Hindlimb muscle (tissue), 1 donor: ENCODE results near the gene SLC16A9. TPM values are rescaled to one million over a fixed set of nuclear protein-coding genes. Genes with fewer than 3 reads are reported as not detected.

Experiments used
- DNase-seq: peaks from one replicate; pipeline ENCODE4 v3.0.0-alpha.2; 2013
- polyA plus RNA-seq: library from polyadenylated mRNA; unstranded; fragments of 120-200 nt; gene quantifications from one replicate; pipeline ENCODE4 v1.2.1, GENCODE V29; 2013; ENCODE audit not compliant: insufficient read length

SLC16A9 gene
- polyA plus RNA-seq, 1 donor = 2.2 TPM

GRCh38 chr10:59719374-59719773 lies 9.7 kb upstream of the SLC16A9 start:
- DNase-seq = no peak

GRCh38 chr10:59718257-59718656 lies 8.6 kb upstream of the SLC16A9 start:
- DNase-seq = no peak

- no peak for DNase-seq
Measured at GRCh38 chr10:59713196-59713821, 3.7 kb upstream of the SLC16A9 start.

- DNase-seq = no peak
Measured at GRCh38 chr10:59711871-59712494, 2.3 kb upstream of the SLC16A9 start.

GRCh38 chr10:59708816-59709394 lies 745 bp downstream of the SLC16A9 start:
- DNase-seq = peak; percentile 4

GRCh38 chr10:59706851-59707797 lies 2.5 kb downstream of the SLC16A9 start:
- no peak for DNase-seq

- DNase-seq = no peak
Measured at GRCh38 chr10:59705931-59706330, 3.7 kb downstream of the SLC16A9 start.

GRCh38 chr10:59704630-59705029 lies 5.0 kb downstream of the SLC16A9 start:
- DNase-seq = no peak

GRCh38 chr10:59702347-59702746 lies 7.3 kb downstream of the SLC16A9 start:
- DNase-seq = no peak

GRCh38 chr10:59700709-59701108 lies 8.9 kb downstream of the SLC16A9 start:
- no peak for DNase-seq

GRCh38 chr10:59698326-59698725 lies 11.3 kb downstream of the SLC16A9 start:
- no peak for DNase-seq

- no peak for DNase-seq
Measured at GRCh38 chr10:59695637-59696036, 14.0 kb downstream of the SLC16A9 start.

GRCh38 chr10:59694936-59695335 lies 14.7 kb downstream of the SLC16A9 start:
- no peak for DNase-seq

- DNase-seq = no peak
Measured at GRCh38 chr10:59692113-59692512, 17.5 kb downstream of the SLC16A9 start.

GRCh38 chr10:59688921-59689351 lies 20.7 kb downstream of the SLC16A9 start:
- DNase-seq = no peak

- DNase-seq = no peak
Measured at GRCh38 chr10:59687657-59688056, 22.0 kb downstream of the SLC16A9 start.

GRCh38 chr10:59684006-59684405 lies 25.6 kb downstream of the SLC16A9 start:
- DNase-seq = no peak

GRCh38 chr10:59682986-59683937 lies 26.4 kb downstream of the SLC16A9 start:
- no peak for DNase-seq

GRCh38 chr10:59680199-59680598 lies 29.5 kb downstream of the SLC16A9 start:
- DNase-seq = no peak

GRCh38 chr10:59678884-59679301 lies 30.8 kb downstream of the SLC16A9 start:
- DNase-seq = no peak

- no peak for DNase-seq
Measured at GRCh38 chr10:59677253-59677831, 32.3 kb downstream of the SLC16A9 start.
